Right lobe of liver (tissue), 4 donors: ENCODE data around the gene RMC1.

Source experiments
- POLR2A ChIP-seq: fragments of 450-650 bp; IDR thresholded peaks from one replicate; pipeline ENCODE4 v1.6.1; 2017; ENCODE audit warnings: antibody characterized with exemption, mild to moderate bottlenecking
- TF ChIP-seq, protein P1 (sequence below), 4 donors: fragments of 200-600 bp in 3 of 4; fragments of 450-650 bp in 1 of 4; IDR thresholded peaks; one replicate each; pipeline versions ENCODE4 v1.5.1 to v1.8.0; 2016 to 2022; ENCODE audit warnings: antibody characterized with exemption in 4 of 4, mild to moderate bottlenecking in 2 of 4
- donor health status: DM: no; HTN: no; CAD: no.
- donor health status: DM: no; HTN: no; CAD: no.
- donor health status: DM: no; HTN: yes; CAD: no.

GRCh38 chr18:23493654-23494053, 9.7 kb upstream of the RMC1 start:
- no peak for TF ChIP-seq POLR2A
- TF ChIP-seq, protein P1, sequence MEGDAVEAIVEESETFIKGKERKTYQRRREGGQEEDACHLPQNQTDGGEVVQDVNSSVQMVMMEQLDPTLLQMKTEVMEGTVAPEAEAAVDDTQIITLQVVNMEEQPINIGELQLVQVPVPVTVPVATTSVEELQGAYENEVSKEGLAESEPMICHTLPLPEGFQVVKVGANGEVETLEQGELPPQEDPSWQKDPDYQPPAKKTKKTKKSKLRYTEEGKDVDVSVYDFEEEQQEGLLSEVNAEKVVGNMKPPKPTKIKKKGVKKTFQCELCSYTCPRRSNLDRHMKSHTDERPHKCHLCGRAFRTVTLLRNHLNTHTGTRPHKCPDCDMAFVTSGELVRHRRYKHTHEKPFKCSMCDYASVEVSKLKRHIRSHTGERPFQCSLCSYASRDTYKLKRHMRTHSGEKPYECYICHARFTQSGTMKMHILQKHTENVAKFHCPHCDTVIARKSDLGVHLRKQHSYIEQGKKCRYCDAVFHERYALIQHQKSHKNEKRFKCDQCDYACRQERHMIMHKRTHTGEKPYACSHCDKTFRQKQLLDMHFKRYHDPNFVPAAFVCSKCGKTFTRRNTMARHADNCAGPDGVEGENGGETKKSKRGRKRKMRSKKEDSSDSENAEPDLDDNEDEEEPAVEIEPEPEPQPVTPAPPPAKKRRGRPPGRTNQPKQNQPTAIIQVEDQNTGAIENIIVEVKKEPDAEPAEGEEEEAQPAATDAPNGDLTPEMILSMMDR (IDR thresholded peaks at IDR 0.05) = no peak
